Measurements from ENCODE around the gene RIMBP2.
"Not testable (repeated sequence)": the region's sequence is repeated elsewhere in the genome, so short reads cannot be mapped to it uniquely, and the experiment has no call there.

Gene RIMBP2

GRCh38 chr12:130589540-130590317 is 126.4 kb downstream of the RIMBP2 start:
- no peak for DNase-seq

- no peak for DNase-seq
Observed at GRCh38 chr12:130588696-130589539, 127.2 kb downstream of the RIMBP2 start.

- no peak for DNase-seq
Observed at GRCh38 chr12:130587966-130588365, 128.1 kb downstream of the RIMBP2 start.

- not testable (repeated sequence) for DNase-seq
Observed at GRCh38 chr12:130584475-130584874, 131.6 kb downstream of the RIMBP2 start.

GRCh38 chr12:130583800-130584199 is 132.3 kb downstream of the RIMBP2 start:
- DNase-seq = no peak

GRCh38 chr12:130583317-130583716 is 132.8 kb downstream of the RIMBP2 start:
- no peak for DNase-seq

GRCh38 chr12:130582286-130582685 is 133.8 kb downstream of the RIMBP2 start:
- no peak for DNase-seq

GRCh38 chr12:130581782-130582181 is 134.3 kb downstream of the RIMBP2 start:
- no peak for DNase-seq

GRCh38 chr12:130579231-130579630 is 136.9 kb downstream of the RIMBP2 start:
- no peak for DNase-seq

GRCh38 chr12:130577351-130577750 is 138.7 kb downstream of the RIMBP2 start:
- DNase-seq = no peak

GRCh38 chr12:130576371-130576816 is 139.7 kb downstream of the RIMBP2 start:
- DNase-seq = peak; percentile 54

GRCh38 chr12:130574402-130574801 is 141.7 kb downstream of the RIMBP2 start:
- no peak for DNase-seq

GRCh38 chr12:130573766-130574165 is 142.3 kb downstream of the RIMBP2 start:
- no peak for DNase-seq

GRCh38 chr12:130573235-130573634 is 142.9 kb downstream of the RIMBP2 start:
- DNase-seq = no peak

- peak; percentile 78 for DNase-seq
Observed at GRCh38 chr12:130572553-130572952, 143.5 kb downstream of the RIMBP2 start.

GRCh38 chr12:130571734-130572133 is 144.4 kb downstream of the RIMBP2 start:
- peak; percentile 2 for DNase-seq

- no peak for DNase-seq
Observed at GRCh38 chr12:130571089-130571488, 145.0 kb downstream of the RIMBP2 start.

- no peak for DNase-seq
Observed at GRCh38 chr12:130569521-130569920, 146.6 kb downstream of the RIMBP2 start.

GRCh38 chr12:130568501-130568900 is 147.6 kb downstream of the RIMBP2 start:
- no peak for DNase-seq

GRCh38 chr12:130568041-130568440 is 148.1 kb downstream of the RIMBP2 start:
- no peak for DNase-seq

- DNase-seq = no peak
Observed at GRCh38 chr12:130566446-130567155, 149.5 kb downstream of the RIMBP2 start.

GRCh38 chr12:130565189-130565588 is 150.9 kb downstream of the RIMBP2 start:
- no peak for DNase-seq

- peak; percentile 33 for DNase-seq
Observed at GRCh38 chr12:130563323-130563722, 152.8 kb downstream of the RIMBP2 start.

Data from DMS79 treated with DMSO at 0.1 percent for 48 hours (cell line).